Immature natural killer cell (primary cell): ENCODE results near the gene ASL. TPM values are rescaled to one million over a fixed set of nuclear protein-coding genes. Genes with fewer than 3 reads are reported as not detected.

ENCODE experiments used
- polyA plus RNA-seq, 3 donors: library from polyadenylated mRNA; unstranded; fragments of 300-500 nt; fragmentation: Illumina TruSeq; gene quantifications; one replicate each; pipeline ENCODE4 v1.2.3, GENCODE V29; 2021

The ASL gene
- polyA plus RNA-seq, 3 donors from 2014 or later, result 52.3 to 69.5 (median 55.5) TPM

Other genes with a start within 250 kb of the ASL start
- 1 to 10 TPM; 2.9 to 4.6 (median 3.8) TPM for gene VKORC1L1, start 202.7 kb upstream of the ASL start, polyA plus RNA-seq
- gene GUSB, start 93.6 kb upstream of the ASL start, polyA plus RNA-seq, result 100 to 1,000 TPM in 1 of 3 donors, 10 to 100 TPM in 2; 75.1 to 119 (median 77.3) TPM
- 10 to 100 TPM; 19.2 to 62.2 (median 23.2) TPM for gene CRCP, start 39.0 kb downstream of the ASL start, polyA plus RNA-seq
- gene TPST1, start 129.5 kb downstream of the ASL start, polyA plus RNA-seq, result 1 to 10 TPM; 2.4 to 3.9 (median 3.2) TPM